Measurements from ENCODE around the gene CBFA2T3.

Gene CBFA2T3

GRCh38 chr16:88909431-88910210 is 67.4 kb downstream of the CBFA2T3 start:
- Histone ChIP-seq H4K20me1 (ENCODE audit: insufficient read depth, low read length) (peaks cover 99% of the 10 kb centered on the region), H3K27me3 (ENCODE audit: low read depth, low read length) (no peaks in the 10 kb centered on the region), H3K36me3 (replicated peaks; ENCODE audit: low read depth, low read length) (peaks cover 19% of the 10 kb centered on the region), H3K79me2 (ENCODE audit: low read length) (peaks cover 51% of the 10 kb centered on the region), H3K9me3 (ENCODE audit: insufficient read depth, low read length) (no peaks in the 10 kb centered on the region), H3K4me1 (ENCODE audit: low read length) (no peaks in the 10 kb centered on the region), H3K9ac (ENCODE audit: low read length) (no peak overlapping the region), H3K4me2 (ENCODE audit: low read length) (no peak overlapping the region), H2AFZ (ENCODE audit: low read depth, low read length) (no peak overlapping the region), H3K27ac (ENCODE audit: low read length) (no peak overlapping the region), H3K4me3 (ENCODE audit: low read length) (no peak overlapping the region)
- TF ChIP-seq EZH2phosphoT487 (IDR thresholded peaks at IDR 0.05; ENCODE audit: low read depth) (no peak), CTCF (IDR thresholded peaks at IDR 0.05; ENCODE audit: low read depth, low read length) (no peak)

GRCh38 chr16:88908307-88908706 is 68.7 kb downstream of the CBFA2T3 start:
- TF ChIP-seq CTCF (IDR thresholded peaks at IDR 0.05; ENCODE audit: low read depth, low read length) = no peak
- no peak for TF ChIP-seq EZH2phosphoT487 (IDR thresholded peaks at IDR 0.05; ENCODE audit: low read depth)
- H3K4me3 ChIP-seq (ENCODE audit: low read length) = no peak overlapping the region
- H3K27me3 ChIP-seq (ENCODE audit: low read depth, low read length) = no peaks in the 10 kb centered on the region
- no peak overlapping the region for H2AFZ ChIP-seq (ENCODE audit: low read depth, low read length)
- H3K9ac ChIP-seq (ENCODE audit: low read length) = no peak overlapping the region
- H3K4me2 ChIP-seq (ENCODE audit: low read length) = no peak overlapping the region
- H3K4me1 ChIP-seq (ENCODE audit: low read length) = no peaks in the 10 kb centered on the region
- H3K9me3 ChIP-seq (ENCODE audit: insufficient read depth, low read length) = no peaks in the 10 kb centered on the region
- peaks cover 38% of the 10 kb centered on the region for H3K79me2 ChIP-seq (ENCODE audit: low read length)
- H3K36me3 ChIP-seq (replicated peaks; ENCODE audit: low read depth, low read length) = peaks cover 6% of the 10 kb centered on the region
- no peak overlapping the region for H3K27ac ChIP-seq (ENCODE audit: low read length)
- H4K20me1 ChIP-seq (ENCODE audit: insufficient read depth, low read length) = peaks cover 96% of the 10 kb centered on the region

GRCh38 chr16:88907768-88908167 is 69.2 kb downstream of the CBFA2T3 start:
- H3K4me2 ChIP-seq (ENCODE audit: low read length) = no peak overlapping the region
- no peak overlapping the region for H3K9ac ChIP-seq (ENCODE audit: low read length)
- no peak overlapping the region for H3K4me3 ChIP-seq (ENCODE audit: low read length)
- peaks cover 32% of the 10 kb centered on the region; the same call in 1 of the 2 replicates for H3K79me2 ChIP-seq (ENCODE audit: low read length)
- no peaks in the 10 kb centered on the region for H3K27me3 ChIP-seq (ENCODE audit: low read depth, low read length)
- H3K4me1 ChIP-seq (ENCODE audit: low read length) = no peaks in the 10 kb centered on the region
- H3K9me3 ChIP-seq (ENCODE audit: insufficient read depth, low read length) = no peaks in the 10 kb centered on the region
- no peak overlapping the region for H3K27ac ChIP-seq (ENCODE audit: low read length)
- H4K20me1 ChIP-seq (ENCODE audit: insufficient read depth, low read length) = peaks cover 96% of the 10 kb centered on the region
- H3K36me3 ChIP-seq (replicated peaks; ENCODE audit: low read depth, low read length) = peaks cover 3% of the 10 kb centered on the region
- TF ChIP-seq CTCF (IDR thresholded peaks at IDR 0.05; ENCODE audit: low read depth, low read length) (no peak), EZH2phosphoT487 (IDR thresholded peaks at IDR 0.05; ENCODE audit: low read depth) (no peak)
- H2AFZ ChIP-seq (ENCODE audit: low read depth, low read length) = no peak overlapping the region

GRCh38 chr16:88906535-88907105 is 70.4 kb downstream of the CBFA2T3 start:
- TF ChIP-seq EZH2phosphoT487 (IDR thresholded peaks at IDR 0.05; ENCODE audit: low read depth) (no peak), CTCF (IDR thresholded peaks at IDR 0.05; ENCODE audit: low read depth, low read length) (no peak)
- Histone ChIP-seq H3K27me3 (ENCODE audit: low read depth, low read length) (no peaks in the 10 kb centered on the region), H3K4me1 (ENCODE audit: low read length) (no peaks in the 10 kb centered on the region), H3K9ac (ENCODE audit: low read length) (no peak overlapping the region), H3K4me2 (ENCODE audit: low read length) (no peak overlapping the region), H2AFZ (ENCODE audit: low read depth, low read length) (no peak overlapping the region), H3K4me3 (ENCODE audit: low read length) (no peak overlapping the region), H3K79me2 (ENCODE audit: low read length) (peaks cover 21% of the 10 kb centered on the region; the same call in 1 of the 2 replicates), H4K20me1 (ENCODE audit: insufficient read depth, low read length) (peaks cover 96% of the 10 kb centered on the region), H3K9me3 (ENCODE audit: insufficient read depth, low read length) (no peaks in the 10 kb centered on the region), H3K27ac (ENCODE audit: low read length) (no peak overlapping the region), H3K36me3 (replicated peaks; ENCODE audit: low read depth, low read length) (peaks cover 3% of the 10 kb centered on the region)
